ENCODE measurements around the gene GRPEL2. TPM values are rescaled to one million over a fixed set of nuclear protein-coding genes. Genes with fewer than 3 reads are reported as not detected.

The GRPEL2 gene
- total RNA-seq, 1 donor from 2014 or later = 42.5 TPM

- TF ChIP-seq, protein P1, sequence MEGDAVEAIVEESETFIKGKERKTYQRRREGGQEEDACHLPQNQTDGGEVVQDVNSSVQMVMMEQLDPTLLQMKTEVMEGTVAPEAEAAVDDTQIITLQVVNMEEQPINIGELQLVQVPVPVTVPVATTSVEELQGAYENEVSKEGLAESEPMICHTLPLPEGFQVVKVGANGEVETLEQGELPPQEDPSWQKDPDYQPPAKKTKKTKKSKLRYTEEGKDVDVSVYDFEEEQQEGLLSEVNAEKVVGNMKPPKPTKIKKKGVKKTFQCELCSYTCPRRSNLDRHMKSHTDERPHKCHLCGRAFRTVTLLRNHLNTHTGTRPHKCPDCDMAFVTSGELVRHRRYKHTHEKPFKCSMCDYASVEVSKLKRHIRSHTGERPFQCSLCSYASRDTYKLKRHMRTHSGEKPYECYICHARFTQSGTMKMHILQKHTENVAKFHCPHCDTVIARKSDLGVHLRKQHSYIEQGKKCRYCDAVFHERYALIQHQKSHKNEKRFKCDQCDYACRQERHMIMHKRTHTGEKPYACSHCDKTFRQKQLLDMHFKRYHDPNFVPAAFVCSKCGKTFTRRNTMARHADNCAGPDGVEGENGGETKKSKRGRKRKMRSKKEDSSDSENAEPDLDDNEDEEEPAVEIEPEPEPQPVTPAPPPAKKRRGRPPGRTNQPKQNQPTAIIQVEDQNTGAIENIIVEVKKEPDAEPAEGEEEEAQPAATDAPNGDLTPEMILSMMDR (IDR thresholded peaks at IDR 0.05) = no peak
- TF ChIP-seq EZH2phosphoT487 (IDR thresholded peaks at IDR 0.05) (no peak), EZH2 (IDR thresholded peaks at IDR 0.05) (no peak)
- H3K4me3 Mint-ChIP-seq = no peak overlapping the region
- peaks cover 4% of the 10 kb centered on the region for H3K36me3 Mint-ChIP-seq
- Histone ChIP-seq H2AFZ (replicated peaks) (no peak overlapping the region), H3K79me2 (ENCODE audit: low read depth) (no peaks in the 10 kb centered on the region), H3K27me3 (no peaks in the 10 kb centered on the region), H3K4me3 (no peak overlapping the region), H3F3A (ENCODE audit: low read depth) (no peaks in the 10 kb centered on the region), H3K9me3 (ENCODE audit: low read depth) (no peaks in the 10 kb centered on the region), H3K36me3 (no peaks in the 10 kb centered on the region), H3K9ac (no peak overlapping the region), H3K4me2 (no peak overlapping the region), H3K27ac (no peak overlapping the region), H3K4me1 (no peaks in the 10 kb centered on the region), H4K20me1 (ENCODE audit: low read depth) (no peaks in the 10 kb centered on the region)
- no peak for DNase-seq (ENCODE audit: low spot score)
- no peak overlapping the region for H3K27ac Mint-ChIP-seq
- peaks cover 17% of the 10 kb centered on the region for H3K4me1 Mint-ChIP-seq
- peaks cover 7% of the 10 kb centered on the region for H3K27me3 Mint-ChIP-seq (ENCODE audit: insufficient read depth, low read depth)
- no peaks in the 10 kb centered on the region for H3K9me3 Mint-ChIP-seq
These were observed 29.0 kb downstream of the GRPEL2 start for GRCh38 chr5:149374303-149374702.

GRCh38 chr5:149374801-149375200 lies 29.5 kb downstream of the GRPEL2 start:
- TF ChIP-seq, protein P1 (IDR thresholded peaks at IDR 0.05) = no peak
- no peak for TF ChIP-seq EZH2phosphoT487 (IDR thresholded peaks at IDR 0.05)
- Mint-ChIP-seq H3K27ac (no peak overlapping the region), H3K4me3 (no peak overlapping the region), H3K4me1 (peaks cover 17% of the 10 kb centered on the region), H3K9me3 (no peaks in the 10 kb centered on the region), H3K36me3 (peaks cover 4% of the 10 kb centered on the region), H3K27me3 (ENCODE audit: insufficient read depth, low read depth) (peaks cover 7% of the 10 kb centered on the region)
- Histone ChIP-seq H3K9ac (no peak overlapping the region), H3K4me3 (no peak overlapping the region), H3K27me3 (no peaks in the 10 kb centered on the region), H4K20me1 (ENCODE audit: low read depth) (no peaks in the 10 kb centered on the region), H3K4me2 (no peak overlapping the region), H3K36me3 (no peaks in the 10 kb centered on the region), H3K27ac (no peak overlapping the region), H3F3A (ENCODE audit: low read depth) (no peaks in the 10 kb centered on the region), H3K9me3 (ENCODE audit: low read depth) (no peaks in the 10 kb centered on the region), H3K79me2 (ENCODE audit: low read depth) (no peaks in the 10 kb centered on the region), H3K4me1 (no peaks in the 10 kb centered on the region), H2AFZ (replicated peaks) (no peak overlapping the region)
- DNase-seq (ENCODE audit: low spot score) = no peak

- TF ChIP-seq, protein P1 (IDR thresholded peaks at IDR 0.05) = no peak
- TF ChIP-seq EZH2 (IDR thresholded peaks at IDR 0.05) = no peak
- no peak for TF ChIP-seq EZH2phosphoT487 (IDR thresholded peaks at IDR 0.05)
- H3K27ac ChIP-seq = no peak overlapping the region
- H3K36me3 Mint-ChIP-seq = peaks cover 4% of the 10 kb centered on the region
- no peak overlapping the region for H2AFZ ChIP-seq (replicated peaks)
- H3K27me3 Mint-ChIP-seq (ENCODE audit: insufficient read depth, low read depth) = peaks cover 7% of the 10 kb centered on the region
- no peaks in the 10 kb centered on the region for H4K20me1 ChIP-seq (ENCODE audit: low read depth)
- no peak overlapping the region for H3K4me3 Mint-ChIP-seq
- H3K4me2 ChIP-seq = no peak overlapping the region
- H3K4me1 Mint-ChIP-seq = peaks cover 18% of the 10 kb centered on the region
- no peak for DNase-seq (ENCODE audit: low spot score)
- no peaks in the 10 kb centered on the region for H3K27me3 ChIP-seq
- H3K79me2 ChIP-seq (ENCODE audit: low read depth) = no peaks in the 10 kb centered on the region
- H3K36me3 ChIP-seq = no peaks in the 10 kb centered on the region
- no peaks in the 10 kb centered on the region for H3K9me3 ChIP-seq (ENCODE audit: low read depth)
- H3K27ac Mint-ChIP-seq = no peak overlapping the region
- H3K4me3 ChIP-seq = no peak overlapping the region
- no peaks in the 10 kb centered on the region for H3F3A ChIP-seq (ENCODE audit: low read depth)
- no peak overlapping the region for H3K9ac ChIP-seq
- no peaks in the 10 kb centered on the region for H3K4me1 ChIP-seq
- H3K9me3 Mint-ChIP-seq = no peaks in the 10 kb centered on the region
These were observed 30.1 kb downstream of the GRPEL2 start for GRCh38 chr5:149375434-149375833.

Measured in neural progenitor cell (in vitro differentiated cells).